C4-2B (cell line): Measurements from ENCODE around the gene KLK10.

ENCODE experiments used
- CTCF ChIP-seq: fragments of 450-650 bp; conservative IDR thresholded peaks from 2 replicates; pipeline ENCODE4 v1.5.1; 2017; ENCODE audit warnings: mild to moderate bottlenecking
- ZFX ChIP-seq: fragments of 450-650 bp; IDR thresholded peaks from 2 replicates; pipeline ENCODE4 v1.6.1; 2017

GRCh38 chr19:51031880-51032225 is 12.3 kb upstream of the KLK10 start:
- TF ChIP-seq CTCF (no peak), ZFX (no peak)
